H1 (cell line): ENCODE measurements around the gene NMUR1. TPM values are rescaled to one million over a fixed set of nuclear protein-coding genes. Genes with fewer than 3 reads are reported as not detected.

Experiments
- CBX8 ChIP-seq: fragments of 300-800, 300-1000 bp; sonication (generic); IDR thresholded peaks from 2 replicates; pipeline ENCODE4 v1.7.1; 2016; ENCODE audit warnings: low read depth, low read length, borderline replicate concordance
- CEBPB ChIP-seq: IDR thresholded peaks from 2 replicates; pipeline ENCODE4 v1.6.1; 2012; ENCODE audit warnings: low read depth, low read length
- CTCF ChIP-seq, 3 experiments: IDR thresholded peaks; 1 replicate in 2 of 3; 2 replicates in 1 of 3; pipeline versions ENCODE4 v1.5.1 to v1.6.1; 2011; ENCODE audit warnings: low read length in 3 of 3, mild to moderate bottlenecking in 3 of 3, inconsistent platforms in 2 of 3, low read depth in 1 of 3, moderate library complexity in 1 of 3; ENCODE audit not compliant: insufficient read depth in 1 of 3; ENCODE audit errors: control extremely low read depth in 1 of 3
- EGR1 ChIP-seq: IDR thresholded peaks from 2 replicates; pipeline ENCODE4 v1.6.1; 2011; ENCODE audit warnings: low read depth, low read length, borderline replicate concordance
- EP300 ChIP-seq, 2 experiments: IDR thresholded peaks; 1 replicate in 1 of 2; 2 replicates in 1 of 2; pipeline ENCODE4 v1.6.1; 2011 to 2012; ENCODE audit warnings: low read depth in 2 of 2, low read length in 2 of 2, mild to moderate bottlenecking in 2 of 2, borderline replicate concordance in 1 of 2, inconsistent platforms in 1 of 2, moderate library complexity in 1 of 2
- GABPA ChIP-seq: IDR thresholded peaks from 2 replicates; pipeline ENCODE4 v1.6.1; 2011; ENCODE audit warnings: mild to moderate bottlenecking, low read length, moderate library complexity, borderline replicate concordance; ENCODE audit not compliant: insufficient read depth
- GTF2F1 ChIP-seq: IDR thresholded peaks from 2 replicates; pipeline ENCODE4 v1.6.1; 2012; ENCODE audit warnings: low read depth, low read length, improper control_type of control experiment, borderline replicate concordance
- HDAC2 ChIP-seq, 2 experiments: fragments of 300-600 bp in 1 of 2; sonication (generic) in 1 of 2; IDR thresholded peaks; 2 replicates each; pipeline ENCODE4 v1.6.1; 2011 to 2012; ENCODE audit warnings: low read depth in 2 of 2, low read length in 2 of 2, mild to moderate bottlenecking in 2 of 2, moderate library complexity in 2 of 2, borderline replicate concordance in 1 of 2, inconsistent platforms in 1 of 2
- KDM1A ChIP-seq: fragments of 200-600, 300-600 bp; sonication (generic); IDR thresholded peaks from 2 replicates; pipeline ENCODE4 v1.7.1; 2016; ENCODE audit warnings: mild to moderate bottlenecking, low read length, borderline replicate concordance
- MAX ChIP-seq: IDR thresholded peaks from 2 replicates; pipeline ENCODE4 v1.6.1; 2012; ENCODE audit warnings: inconsistent platforms
- NANOG ChIP-seq: IDR thresholded peaks from 2 replicates; pipeline ENCODE4 v1.6.1; 2011; ENCODE audit warnings: low read length, low read depth, mild to moderate bottlenecking, inconsistent platforms; ENCODE audit not compliant: insufficient read depth, poor library complexity, severe bottlenecking
- RNF2 ChIP-seq: fragments of 200-900, 300-1000 bp; sonication (generic); IDR thresholded peaks from 2 replicates; pipeline ENCODE4 v1.7.1; 2016; ENCODE audit warnings: borderline replicate concordance, low read depth, mild to moderate bottlenecking, antibody characterized with exemption, low read length; ENCODE audit not compliant: poor library complexity, severe bottlenecking; ENCODE audit errors: missing control alignments
- RXRA ChIP-seq: IDR thresholded peaks from 2 replicates; pipeline ENCODE4 v1.6.1; 2011; ENCODE audit warnings: low read depth, mild to moderate bottlenecking, low read length, moderate library complexity; ENCODE audit not compliant: insufficient read depth
- SRF ChIP-seq: IDR thresholded peaks from 2 replicates; pipeline ENCODE4 v1.6.1; 2011; ENCODE audit warnings: mild to moderate bottlenecking, low read depth, low read length, moderate library complexity
- SUZ12 ChIP-seq: fragments of 200-600 bp; sonication (generic); IDR thresholded peaks from 2 replicates; pipeline ENCODE4 v1.6.1; 2012; ENCODE audit warnings: mild to moderate bottlenecking, inconsistent platforms, low read length, moderate library complexity, mixed read lengths
- TAF1 ChIP-seq: IDR thresholded peaks from 2 replicates; pipeline ENCODE4 v1.6.1; 2011; ENCODE audit warnings: mild to moderate bottlenecking, low read depth, low read length
- polyA plus RNA-seq, 7 experiments: library from polyadenylated mRNA; depleted of rRNA in 3 of 7; stranded (reverse) in 5 of 7; unstranded in 2 of 7; fragments of >200 nt in 5 of 7; fragments of 200-250 nt in 2 of 7; gene quantifications; 1 replicate in 5 of 7; 2 replicates in 1 of 7; 4 replicates in 1 of 7; pipeline versions ENCODE4 v1.2.1 to v1.2.3, GENCODE V29; 2011 to 2013; ENCODE audit warnings: missing spikeins in 2 of 7, mixed read lengths in 2 of 7
- total RNA-seq: library from RNA; stranded (reverse); fragmentation: NEBNext Ultra II Directional; extraction: Animal tissue kit (Norgen Biotek cat#: 25700); gene quantifications from 2 replicates; pipeline ENCODE4 v1.2.1, GENCODE V29; 2021

NMUR1 gene
- total and polyA plus RNA-seq, 2 of the 8 experiments (the other 6 are each of a cell fraction or from before 2014, with no cell fraction given) = 0.56 to 1.5 TPM

- TF ChIP-seq GTF2F1 = no peak
- no peak; the same call in 1 of the 2 replicates for TF ChIP-seq GABPA
- TF ChIP-seq CBX8 = no peak
- TF ChIP-seq SUZ12 = no peak
- 0 out of 4 replicates have a peak, but pooled peaks of 1 of the 2 experiments have one; percentile 28 for TF ChIP-seq HDAC2 (IDR thresholded peaks at IDR 0.05; ENCODE audit: borderline replicate concordance in 1 of 2, low read depth in 2 of 2, low read length in 2 of 2)
- TF ChIP-seq TAF1 = no peak
- TF ChIP-seq NANOG = no peak
- TF ChIP-seq RXRA = no peak
- no peak for TF ChIP-seq KDM1A
- TF ChIP-seq SRF = no peak
- no peak for TF ChIP-seq EGR1
- no peak; the same call in 1 of the 2 replicates for TF ChIP-seq CEBPB
- no peak for TF ChIP-seq RNF2
- no peak for TF ChIP-seq EP300 (IDR thresholded peaks at IDR 0.05; ENCODE audit: borderline replicate concordance in 1 of 2, low read depth in 2 of 2, low read length in 2 of 2)
- peak; percentile 56 for TF ChIP-seq MAX
- TF ChIP-seq CTCF (IDR thresholded peaks at IDR 0.05; ENCODE audit: control extremely low read depth in 1 of 3, insufficient read depth in 1 of 3, low read depth in 1 of 3, low read length in 3 of 3) = peak; percentile 51 to 88 (median 86)
Measured at GRCh38 chr2:231557571-231558217, 27.4 kb upstream of the NMUR1 start (continued).
